ENCODE data around the gene RANBP9.

DNA sequence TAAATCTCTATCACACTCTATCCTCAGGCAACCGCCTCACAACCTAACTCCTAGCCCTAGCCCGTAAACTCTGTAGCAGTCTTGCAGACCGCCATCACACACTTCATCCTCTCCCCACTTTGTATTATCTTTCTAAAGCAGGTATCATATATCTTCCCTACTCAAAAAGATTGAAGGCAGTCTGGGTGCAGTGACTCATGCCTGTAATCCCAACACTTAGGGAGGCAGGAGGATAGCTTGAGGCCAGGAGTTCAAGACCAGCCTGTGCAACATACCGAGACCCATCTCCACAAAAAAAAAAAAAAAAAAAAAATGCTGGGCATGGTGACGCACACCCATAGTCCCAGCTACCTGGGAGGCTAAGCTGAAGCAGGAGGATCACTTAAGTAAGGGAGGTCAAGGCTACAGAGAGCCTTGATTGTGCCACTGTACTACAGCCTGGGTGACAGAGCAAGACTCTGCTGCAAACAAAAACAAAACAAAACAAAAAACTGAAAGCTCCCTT lies 22.9 kb downstream of the RANBP9 start:
- TF ChIP-seq, protein P1, sequence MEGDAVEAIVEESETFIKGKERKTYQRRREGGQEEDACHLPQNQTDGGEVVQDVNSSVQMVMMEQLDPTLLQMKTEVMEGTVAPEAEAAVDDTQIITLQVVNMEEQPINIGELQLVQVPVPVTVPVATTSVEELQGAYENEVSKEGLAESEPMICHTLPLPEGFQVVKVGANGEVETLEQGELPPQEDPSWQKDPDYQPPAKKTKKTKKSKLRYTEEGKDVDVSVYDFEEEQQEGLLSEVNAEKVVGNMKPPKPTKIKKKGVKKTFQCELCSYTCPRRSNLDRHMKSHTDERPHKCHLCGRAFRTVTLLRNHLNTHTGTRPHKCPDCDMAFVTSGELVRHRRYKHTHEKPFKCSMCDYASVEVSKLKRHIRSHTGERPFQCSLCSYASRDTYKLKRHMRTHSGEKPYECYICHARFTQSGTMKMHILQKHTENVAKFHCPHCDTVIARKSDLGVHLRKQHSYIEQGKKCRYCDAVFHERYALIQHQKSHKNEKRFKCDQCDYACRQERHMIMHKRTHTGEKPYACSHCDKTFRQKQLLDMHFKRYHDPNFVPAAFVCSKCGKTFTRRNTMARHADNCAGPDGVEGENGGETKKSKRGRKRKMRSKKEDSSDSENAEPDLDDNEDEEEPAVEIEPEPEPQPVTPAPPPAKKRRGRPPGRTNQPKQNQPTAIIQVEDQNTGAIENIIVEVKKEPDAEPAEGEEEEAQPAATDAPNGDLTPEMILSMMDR (conservative IDR thresholded peaks at IDR 0.05; ENCODE audit: low read depth, low read length) = no peak
- TF ChIP-seq EZH2phosphoT487 (IDR thresholded peaks at IDR 0.05; ENCODE audit: borderline replicate concordance, low read length) (no peak), EZH2 (IDR thresholded peaks at IDR 0.05; ENCODE audit: low read length, unreplicated experiment) (no peak)
